Smooth muscle cell (in vitro differentiated cells): Measurements from ENCODE around the gene FNDC1. TPM values are rescaled to one million over a fixed set of nuclear protein-coding genes. Genes with fewer than 3 reads are reported as not detected.

Experiments
- DNase-seq: peaks from one replicate; lab custom pipeline; 2025; ENCODE audit not compliant: unreplicated experiment; lab: John Stamatoyannopoulos, UW
- H2AFZ ChIP-seq: fragments of 200-600 bp; sonication (generic); 2 replicates; pipeline ENCODE4 v1.6.0; 2016; ENCODE audit warnings: antibody characterized with exemption, low read depth, mild to moderate bottlenecking
- H3F3A ChIP-seq: fragments of 200-600 bp; sonication (generic); 2 replicates; pipeline ENCODE4 v1.6.0; 2017; ENCODE audit warnings: antibody characterized with exemption, low read depth
- H3K27ac ChIP-seq: fragments of 200-600 bp; sonication (generic); 2 replicates; pipeline ENCODE4 v1.5.1; 2016; ENCODE audit warnings: low read depth, mild to moderate bottlenecking
- H3K27me3 ChIP-seq: fragments of 200-600 bp; sonication (generic); 2 replicates; pipeline ENCODE4 v1.6.1; 2016; ENCODE audit warnings: low read depth, mild to moderate bottlenecking
- H3K36me3 ChIP-seq: fragments of 200-600 bp; sonication (generic); 2 replicates; pipeline ENCODE4 v1.5.1; 2016; ENCODE audit warnings: low read depth
- H3K4me1 ChIP-seq: fragments of 200-600 bp; sonication (generic); 2 replicates; pipeline ENCODE4 v1.5.1; 2016; ENCODE audit warnings: low read depth
- H3K4me2 ChIP-seq: fragments of 200-600 bp; sonication (generic); 2 replicates; pipeline ENCODE4 v1.6.0; 2016; ENCODE audit warnings: mild to moderate bottlenecking
- H3K4me3 ChIP-seq: fragments of 200-600 bp; sonication (generic); 2 replicates; pipeline ENCODE4 v1.5.1; 2016; ENCODE audit warnings: mild to moderate bottlenecking
- H3K79me2 ChIP-seq: fragments of 200-600 bp; sonication (generic); 2 replicates; pipeline ENCODE4 v1.6.0; 2016; ENCODE audit warnings: low read depth, mild to moderate bottlenecking
- H3K9ac ChIP-seq: fragments of 200-600 bp; sonication (generic); 2 replicates; pipeline ENCODE4 v1.6.0; 2016; ENCODE audit warnings: low read depth
- H3K9me3 ChIP-seq: fragments of 200-600 bp; sonication (generic); replicated peaks from 2 replicates; pipeline ENCODE4 v1.5.1; 2016; ENCODE audit warnings: low read depth
- H4K20me1 ChIP-seq: fragments of 200-600 bp; sonication (generic); 2 replicates; pipeline ENCODE4 v1.6.0; 2016; ENCODE audit warnings: low read depth
- CTCF ChIP-seq: fragments of 200-600 bp; sonication (generic); IDR thresholded peaks from 2 replicates; pipeline ENCODE4 v1.5.1; 2017; ENCODE audit warnings: borderline replicate concordance, mild to moderate bottlenecking, antibody characterized with exemption; ENCODE audit not compliant: insufficient read depth, poor library complexity, severe bottlenecking
- WGBS: methylation state at CpG from one replicate; pipeline ENCODE4 v1.1.7; 2016; ENCODE audit warnings: low lambda C conversion rate; 5-methylcytosine and 5-hydroxymethylcytosine counted together
- polyA plus RNA-seq: library from polyadenylated mRNA; unstranded; fragments of >200 nt; fragmentation: Nextera tagmentation; extraction: Ambion mirVana; gene quantifications from 2 replicates; pipeline ENCODE4 v1.2.1, GENCODE V29; 2016
- total RNA-seq: library from RNA; depleted of rRNA; stranded (reverse); fragments of >200 nt; gene quantifications from 2 replicates; pipeline ENCODE4 v1.2.3, GENCODE V29; 2014

The FNDC1 gene
- total and polyA plus RNA-seq, 2 experiments from 2014 or later: 0.39 TPM; not detected in 1

DNA sequence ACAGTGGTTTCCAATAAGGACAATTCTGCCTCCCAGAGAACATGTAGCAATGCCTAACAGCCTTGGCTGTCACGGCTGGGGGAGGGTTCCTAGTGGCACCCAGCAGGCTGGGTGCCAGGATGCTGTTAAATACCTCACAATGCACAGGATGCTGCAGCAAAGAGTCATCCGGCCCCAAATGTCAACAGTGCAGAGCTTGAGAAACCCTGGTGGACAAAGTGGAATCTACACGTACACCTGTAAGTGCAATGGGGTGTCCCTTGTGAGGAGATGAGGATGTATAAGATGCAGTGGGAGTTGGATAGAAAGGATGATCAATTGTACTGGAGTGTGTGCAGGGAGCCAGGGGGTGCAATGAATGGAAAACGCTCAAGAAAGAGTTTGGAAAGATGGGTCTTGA is 142.4 kb downstream of the FNDC1 start:
- Histone ChIP-seq H3K4me2 (no peak overlapping the region), H3F3A (no peaks in the 10 kb centered on the region)
- 69% methylated on average over 4 of the region's 4 CpGs for WGBS

GRCh38 chr6:159312206-159312605 is 143.0 kb downstream of the FNDC1 start:
- Histone ChIP-seq H2AFZ (no peak overlapping the region), H3K36me3 (no peaks in the 10 kb centered on the region), H3K4me3 (no peak overlapping the region), H3K9me3 (no peaks in the 10 kb centered on the region), H3K9ac (no peak overlapping the region), H3K27me3 (no peaks in the 10 kb centered on the region), H3K27ac (no peak overlapping the region), H3K4me2 (no peak overlapping the region), H4K20me1 (no peaks in the 10 kb centered on the region), H3K79me2 (no peaks in the 10 kb centered on the region), H3F3A (no peaks in the 10 kb centered on the region), H3K4me1 (no peaks in the 10 kb centered on the region)
- no peak for DNase-seq
- no peak for TF ChIP-seq CTCF
- 75% methylated on average over 1 of the region's 1 CpG for WGBS

More for the DNA sequence above, 142.4 kb downstream of the FNDC1 start:
- H3K27me3 ChIP-seq: no peaks in the 10 kb centered on the region
- no peak overlapping the region for H3K4me3 ChIP-seq
- H4K20me1 ChIP-seq: no peaks in the 10 kb centered on the region
- no peak overlapping the region for H3K27ac ChIP-seq
- no peaks in the 10 kb centered on the region for H3K9me3 ChIP-seq
- DNase-seq: no peak
- H2AFZ ChIP-seq: no peak overlapping the region
- no peaks in the 10 kb centered on the region for H3K79me2 ChIP-seq
- no peaks in the 10 kb centered on the region for H3K4me1 ChIP-seq
- H3K36me3 ChIP-seq: no peaks in the 10 kb centered on the region
- no peak for TF ChIP-seq CTCF
- no peak overlapping the region for H3K9ac ChIP-seq

GRCh38 chr6:159313018-159313417 is 143.8 kb downstream of the FNDC1 start:
- no peak overlapping the region for H3K27ac ChIP-seq
- H3K9ac ChIP-seq: no peak overlapping the region
- H3K27me3 ChIP-seq: no peaks in the 10 kb centered on the region
- H4K20me1 ChIP-seq: no peaks in the 10 kb centered on the region
- no peaks in the 10 kb centered on the region for H3K36me3 ChIP-seq
- H3F3A ChIP-seq: no peaks in the 10 kb centered on the region
- no peaks in the 10 kb centered on the region for H3K4me1 ChIP-seq
- no peak for TF ChIP-seq CTCF
- H3K9me3 ChIP-seq: no peaks in the 10 kb centered on the region
- no peak overlapping the region for H2AFZ ChIP-seq
- 84% methylated on average over 6 of the region's 6 CpGs for WGBS
- no peak overlapping the region for H3K4me2 ChIP-seq
- H3K4me3 ChIP-seq: no peak overlapping the region
- no peak for DNase-seq
- H3K79me2 ChIP-seq: no peaks in the 10 kb centered on the region

DNA sequence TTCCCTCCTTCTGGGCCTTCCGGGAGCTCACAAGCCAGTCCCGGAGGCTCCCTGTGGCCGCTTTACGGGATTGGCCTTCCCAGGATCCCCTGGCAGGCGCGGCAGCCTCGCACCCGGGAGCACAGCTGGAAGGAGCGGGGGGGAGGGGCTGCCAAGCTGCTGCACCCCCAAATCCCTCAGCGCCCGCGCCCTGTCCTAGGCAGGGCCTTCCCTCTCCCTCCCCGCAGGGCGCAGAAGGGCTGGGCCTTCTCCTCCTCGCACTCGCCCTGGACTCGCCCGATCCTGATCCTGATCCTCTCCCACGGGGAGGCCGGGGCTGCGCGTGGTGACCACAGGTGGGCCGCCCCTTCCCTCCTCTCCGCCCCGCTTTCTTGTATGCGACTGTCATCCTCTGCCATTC is 146.4 kb downstream of the FNDC1 start:
- H3K4me1 ChIP-seq: no peaks in the 10 kb centered on the region
- no peaks in the 10 kb centered on the region for H3K9me3 ChIP-seq
- no peak overlapping the region for H2AFZ ChIP-seq
- no peak overlapping the region for H3K9ac ChIP-seq
- DNase-seq: no peak
- 94% methylated on average over 26 of the region's 26 CpGs for WGBS
- peaks cover 6% of the 10 kb centered on the region for H3K27me3 ChIP-seq
- no peaks in the 10 kb centered on the region for H3K36me3 ChIP-seq
- TF ChIP-seq CTCF: no peak
- H3F3A ChIP-seq: no peaks in the 10 kb centered on the region
- no peaks in the 10 kb centered on the region for H3K79me2 ChIP-seq
- H4K20me1 ChIP-seq: no peaks in the 10 kb centered on the region
- H3K4me2 ChIP-seq: no peak overlapping the region
- H3K4me3 ChIP-seq: no peak overlapping the region
- no peak overlapping the region for H3K27ac ChIP-seq
